Transverse colon (tissue), 4 donors: Measurements from ENCODE around the gene DCST1. TPM values are rescaled to one million over a fixed set of nuclear protein-coding genes. Genes with fewer than 3 reads are reported as not detected.

Source experiments
- DNase-seq: peaks from one replicate; pipeline ENCODE4 v3.0.0-alpha.2; 2019
- H3K27ac ChIP-seq, 4 donors: fragments of 200-600 bp; sonication (generic); 2 replicates each; pipeline ENCODE4 v1.5.1; 2016 to 2018; ENCODE audit warnings: inconsistent platforms in 4 of 4
- H3K27me3 ChIP-seq: fragments of 200-600 bp; sonication (generic); 2 replicates; pipeline ENCODE4 v1.5.1; 2017; ENCODE audit warnings: inconsistent platforms
- H3K36me3 ChIP-seq, 4 donors: fragments of 200-600 bp; sonication (generic); 2 replicates each; pipeline ENCODE4 v1.5.1; 2017 to 2019; ENCODE audit warnings: inconsistent platforms in 4 of 4
- H3K4me1 ChIP-seq, 4 donors: fragments of 200-600 bp; sonication (generic); 2 replicates each; pipeline ENCODE4 v1.5.1; 2017 to 2020; ENCODE audit warnings: inconsistent platforms in 4 of 4
- H3K4me3 ChIP-seq, 4 donors: fragments of 200-600 bp; sonication (generic); 1 replicate in 1 of 4; 2 replicates in 3 of 4; pipeline versions ENCODE4 v1.5.1 to v1.6.1; 2017 to 2019; ENCODE audit warnings: inconsistent platforms in 4 of 4
- H3K9me3 ChIP-seq, 2 donors: fragments of 200-600 bp; sonication (generic); 2 replicates each; pipeline ENCODE4 v1.5.1; 2017 to 2019; ENCODE audit warnings: inconsistent platforms in 2 of 2
- EP300 ChIP-seq: sonication (generic); formaldehyde crosslinking; IDR thresholded peaks from one replicate; pipeline ENCODE4 v1.6.1; 2017; ENCODE audit warnings: antibody characterized with exemption, low read depth
- POLR2A ChIP-seq: fragments of 450-650 bp; IDR thresholded peaks from one replicate; pipeline ENCODE4 v1.6.1; 2016; ENCODE audit warnings: antibody characterized with exemption, mild to moderate bottlenecking, moderate library complexity
- POLR2AphosphoS5 ChIP-seq, 3 donors: sonication (generic); formaldehyde crosslinking; IDR thresholded peaks; one replicate each; pipeline ENCODE4 v1.6.1; 2016; ENCODE audit warnings: antibody characterized with exemption in 3 of 3
- whole genome bisulfite sequencing, 2 donors: methylation state at CpG; one replicate each; pipeline ENCODE4 v1.1.5; 2018; ENCODE audit warnings: low coverage in 1 of 2; 5-methylcytosine and 5-hydroxymethylcytosine counted together
- in situ Hi-C, 4 donors: fragments of 200-750 bp; cut with MboI; loops; one replicate each; pipeline versions ENCODE4 v1.15.0 to v1.15.1; 2017; ENCODE audit warnings: low sequenced_read_pairs in 3 of 4, low pct_ligation_motif_present in 1 of 4, low pct_unique_long_range_greater_than_20kb in 1 of 4
- intact Hi-C: fragments of 100-400 bp; cut with DNase I; formaldehyde crosslinking; loops from one replicate; pipeline ENCODE4 v1.15.1; 2023; ENCODE audit warnings: low total_unique reads
- total RNA-seq, 4 donors: library from RNA; depleted of rRNA; stranded (reverse); fragments of >200 nt; gene quantifications; one replicate each; pipeline ENCODE4 v1.1.0, GENCODE V29; 2016
- TF ChIP-seq, protein P1 (sequence below), 5 experiments: fragments of 200-600 bp in 3 of 5; fragments of 450-650 bp in 2 of 5; sonication (generic) in 3 of 5; IDR thresholded peaks; 1 replicate in 2 of 5; 2 replicates in 3 of 5; pipeline ENCODE4 v1.5.1; 2016 to 2017; ENCODE audit warnings: antibody characterized with exemption in 5 of 5, inconsistent platforms in 3 of 5, mild to moderate bottlenecking in 2 of 5, moderate library complexity in 1 of 5

The DCST1 gene
- total RNA-seq, 4 donors from 2014 or later = 0.32 to 0.41 TPM; not detected in 2

DNA sequence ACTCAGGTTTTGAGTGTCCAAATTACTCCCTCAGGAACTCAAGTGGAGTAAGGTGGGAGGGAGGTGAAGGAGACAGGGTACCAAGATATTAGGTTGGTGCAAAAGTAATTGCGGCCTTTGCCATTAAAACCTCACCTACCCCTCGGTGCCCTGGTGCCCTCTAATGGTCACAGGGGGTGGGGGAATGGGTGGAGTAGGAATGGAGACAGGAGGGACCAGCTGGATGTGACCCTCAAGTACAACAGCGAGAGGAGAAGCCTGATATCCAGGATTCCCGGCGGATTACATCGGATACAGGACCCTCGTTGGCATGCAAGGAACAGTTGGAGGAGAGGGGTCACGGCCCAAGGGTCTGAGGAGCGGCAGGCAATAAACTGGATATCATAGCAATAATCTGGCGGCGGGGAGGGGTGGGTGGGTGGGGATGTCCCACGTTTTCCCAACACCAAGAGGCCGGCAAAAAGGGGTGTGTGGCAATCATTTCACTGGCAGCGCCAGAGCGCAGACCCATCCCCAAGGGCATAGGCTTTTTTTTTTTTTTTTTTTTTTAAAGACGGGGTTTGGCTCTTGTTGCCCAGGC, 35.3 kb upstream of the DCST1 start:
- Histone ChIP-seq H3K36me3 (no peaks in the 10 kb centered on the region), H3K27ac (peak overlapping the region in 1 of 4 donors; percentile 100), H3K9me3 (no peaks in the 10 kb centered on the region), H3K27me3 (no peaks in the 10 kb centered on the region), H3K4me1 (peaks cover 13 to 23% (median 19%) of the 10 kb centered on the region in 4 donors), H3K4me3 (no peak overlapping the region)
- DNase-seq = no peak
- intact Hi-C loops (no loop called here), in situ Hi-C loops (no loop called here)
- TF ChIP-seq, protein P1, sequence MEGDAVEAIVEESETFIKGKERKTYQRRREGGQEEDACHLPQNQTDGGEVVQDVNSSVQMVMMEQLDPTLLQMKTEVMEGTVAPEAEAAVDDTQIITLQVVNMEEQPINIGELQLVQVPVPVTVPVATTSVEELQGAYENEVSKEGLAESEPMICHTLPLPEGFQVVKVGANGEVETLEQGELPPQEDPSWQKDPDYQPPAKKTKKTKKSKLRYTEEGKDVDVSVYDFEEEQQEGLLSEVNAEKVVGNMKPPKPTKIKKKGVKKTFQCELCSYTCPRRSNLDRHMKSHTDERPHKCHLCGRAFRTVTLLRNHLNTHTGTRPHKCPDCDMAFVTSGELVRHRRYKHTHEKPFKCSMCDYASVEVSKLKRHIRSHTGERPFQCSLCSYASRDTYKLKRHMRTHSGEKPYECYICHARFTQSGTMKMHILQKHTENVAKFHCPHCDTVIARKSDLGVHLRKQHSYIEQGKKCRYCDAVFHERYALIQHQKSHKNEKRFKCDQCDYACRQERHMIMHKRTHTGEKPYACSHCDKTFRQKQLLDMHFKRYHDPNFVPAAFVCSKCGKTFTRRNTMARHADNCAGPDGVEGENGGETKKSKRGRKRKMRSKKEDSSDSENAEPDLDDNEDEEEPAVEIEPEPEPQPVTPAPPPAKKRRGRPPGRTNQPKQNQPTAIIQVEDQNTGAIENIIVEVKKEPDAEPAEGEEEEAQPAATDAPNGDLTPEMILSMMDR (IDR thresholded peaks at IDR 0.05) = no peak
- TF ChIP-seq POLR2AphosphoS5 (IDR thresholded peaks at IDR 0.05) (no peak), EP300 (no peak), POLR2A (no peak)
- 71% methylated on average over 16 of the region's 16 CpGs; no CpG with 5 or more reads in 1 of the 2 donors for WGBS, 2 donors

DNA sequence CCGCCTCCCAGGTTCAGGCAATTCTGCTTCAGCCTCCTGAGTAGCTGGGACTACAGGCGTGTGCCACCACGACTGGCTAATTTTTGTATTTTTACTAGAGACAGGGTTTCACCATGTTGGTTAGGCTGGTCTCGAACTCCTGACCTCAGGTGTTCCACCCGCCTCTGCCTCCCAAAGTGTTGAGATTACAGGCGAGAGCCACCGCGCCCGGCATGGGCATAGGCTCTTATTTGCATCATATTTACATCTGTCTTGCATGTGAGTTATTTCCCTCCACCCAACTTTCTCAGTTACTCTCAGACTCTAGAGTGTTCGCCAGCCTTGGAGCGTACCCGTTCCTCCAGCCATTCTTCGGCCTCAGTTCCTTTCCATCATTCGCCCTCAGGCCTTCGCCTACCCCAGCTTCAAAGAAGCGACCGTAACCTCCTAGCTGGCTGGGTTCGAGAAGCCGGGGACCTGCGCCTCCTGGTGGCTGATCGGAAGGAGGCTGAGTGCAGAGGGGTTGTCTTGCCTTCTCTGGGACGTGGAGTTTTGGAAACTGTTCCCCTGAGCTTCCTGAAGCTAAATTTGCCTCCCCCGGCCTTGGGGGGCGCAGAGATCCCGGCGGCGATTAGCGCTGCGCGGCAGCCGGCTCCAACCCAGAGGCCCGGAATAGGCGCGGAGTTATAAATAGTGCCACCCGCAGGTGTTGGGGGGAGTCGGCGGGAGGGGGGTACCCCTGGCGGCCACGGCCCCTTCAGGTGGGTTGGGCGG, 34.6 kb upstream of the DCST1 start:
- Histone ChIP-seq H3K27me3 (no peaks in the 10 kb centered on the region), H3K4me1 (peaks cover 13 to 23% (median 20%) of the 10 kb centered on the region in 4 donors), H3K9me3 (no peaks in the 10 kb centered on the region), H3K4me3 (peak overlapping the region; percentile 9 to 86 (median 69)), H3K36me3 (no peaks in the 10 kb centered on the region), H3K27ac (peak overlapping the region; percentile 96 to 100 (median 98))
- peak; percentile 78 for DNase-seq
- TF ChIP-seq, protein P1 (IDR thresholded peaks at IDR 0.05) = peak; percentile 74 to 93 (median 79)
- TF ChIP-seq EP300 (no peak), POLR2AphosphoS5 (IDR thresholded peaks at IDR 0.05) (no peak), POLR2A (no peak)
- intact Hi-C loops = no loop called here
- WGBS, 2 donors = 0 to 13% methylated on average over 2 to 35 of the region's 40 CpGs
- in situ Hi-C loops = no loop called here

DNA sequence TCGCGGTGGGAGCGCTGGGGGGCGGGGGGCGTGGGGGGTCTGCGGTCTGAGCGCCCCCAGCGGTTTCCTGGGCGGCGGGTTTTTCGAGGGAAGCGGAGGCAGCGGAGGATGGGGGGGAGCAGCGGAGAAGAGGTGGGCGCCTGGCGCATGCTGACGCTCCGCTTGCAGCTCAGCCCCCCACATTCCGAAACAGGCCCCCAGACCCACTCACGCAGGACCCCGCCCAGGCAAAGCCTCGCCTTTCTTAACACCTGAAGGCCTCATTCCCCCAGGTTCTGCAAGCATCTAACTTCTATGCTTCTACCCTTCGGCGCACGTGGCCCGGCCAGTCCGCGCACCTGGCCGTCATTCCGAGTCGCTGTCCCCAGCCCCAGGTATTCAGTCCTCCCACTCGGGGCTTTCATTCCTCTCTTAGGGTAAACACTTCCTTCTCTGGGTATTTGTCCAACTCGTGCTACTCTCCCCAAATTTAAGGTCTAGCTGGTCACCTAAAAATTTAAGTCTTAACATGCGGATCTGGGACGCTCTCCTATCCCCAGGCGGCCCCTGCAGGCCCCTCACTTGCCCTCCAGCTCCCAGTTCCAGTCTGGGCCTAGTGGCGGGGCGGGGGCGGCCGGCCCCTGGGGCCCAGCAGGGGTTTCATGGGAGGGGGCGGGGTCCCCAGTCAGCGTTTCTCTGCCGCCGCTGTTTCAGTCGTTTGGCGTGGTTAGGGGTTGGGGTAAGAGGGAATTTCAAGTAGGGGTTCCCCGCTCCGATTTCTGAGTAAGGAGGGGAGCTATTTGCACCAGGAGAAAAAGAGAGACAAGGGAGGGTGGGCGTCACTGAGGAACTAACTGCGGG, 33.8 kb upstream of the DCST1 start:
- Histone ChIP-seq H3K27ac (peak overlapping the region; percentile 96 to 100 (median 98)), H3K36me3 (no peaks in the 10 kb centered on the region), H3K4me3 (peak overlapping the region; percentile 66 to 90 (median 79)), H3K9me3 (no peaks in the 10 kb centered on the region), H3K27me3 (no peaks in the 10 kb centered on the region), H3K4me1 (peaks cover 19 to 29% (median 27%) of the 10 kb centered on the region in 4 donors)
- DNase-seq = peak; percentile 70
- WGBS, 2 donors = 6% methylated on average over 3 to 45 of the region's 50 CpGs
- TF ChIP-seq POLR2AphosphoS5 (IDR thresholded peaks at IDR 0.05) (peak in 1 of 3 donors; percentile 20), EP300 (no peak)
- intact Hi-C loops (loop anchor here (5.0 kb wide), 1 partner anchor 32 kb away; no protein-coding TSS in a partner anchor), in situ Hi-C loops (no loop called here)

DNA sequence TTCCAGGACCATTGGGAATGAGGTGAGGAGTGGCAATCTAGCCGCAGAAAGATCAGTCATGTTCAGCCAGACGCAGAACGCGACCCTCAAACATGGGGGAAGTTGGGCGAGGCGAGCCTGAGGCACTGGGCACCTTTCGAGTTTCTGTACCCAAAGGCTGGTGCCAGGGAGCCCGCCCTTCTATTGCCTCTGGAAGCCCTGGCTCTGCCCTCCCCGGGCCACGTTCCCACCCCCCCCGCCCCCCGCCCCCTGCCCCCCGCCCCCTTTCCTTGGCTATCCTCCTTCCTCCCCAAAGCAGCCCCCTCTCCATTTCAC, 33.3 kb upstream of the DCST1 start:
- H3K9me3 ChIP-seq = no peaks in the 10 kb centered on the region
- DNase-seq = peak; percentile 57
- peak overlapping the region; percentile 96 to 100 (median 98) for H3K27ac ChIP-seq
- in situ Hi-C loops = no loop called here
- peaks cover 23 to 34% (median 32%) of the 10 kb centered on the region in 4 donors for H3K4me1 ChIP-seq
- H3K4me3 ChIP-seq = peak overlapping the region; percentile 66 to 90 (median 79)
- no peaks in the 10 kb centered on the region for H3K36me3 ChIP-seq
- intact Hi-C loops = loop anchor here (5.0 kb wide), 1 partner anchor 33 kb away; no protein-coding TSS in a partner anchor
- H3K27me3 ChIP-seq = no peaks in the 10 kb centered on the region
- WGBS, 2 donors = 0% methylated on average over 13 of the region's 13 CpGs; no CpG with 5 or more reads in 1 of the 2 donors
- TF ChIP-seq POLR2A (no peak), EP300 (no peak), POLR2AphosphoS5 (IDR thresholded peaks at IDR 0.05) (no peak)
- TF ChIP-seq, protein P1 (IDR thresholded peaks at IDR 0.05) = no peak
